OCI-LY3 (cell line): Measurements from ENCODE around the gene ZMIZ1.
A peak's percentile ranks its signal among the peaks of the same experiment; 100 is the strongest.

Source experiments
- H2AFZ ChIP-seq: fragments of 200-600, 300-600 bp; shearing (Covaris generic); 2 replicates; pipeline ENCODE4 v1.6.0; 2014; ENCODE audit warnings: antibody characterized with exemption, low read depth, low read length
- H3K27ac ChIP-seq: fragments of 200-600, 300-600 bp; sonication (generic); 2 replicates; pipeline ENCODE4 v1.5.1; 2014; ENCODE audit warnings: mild to moderate bottlenecking, low read length, moderate library complexity, mixed read lengths
- H3K27me3 ChIP-seq: fragments of 200-600, 300-600 bp; sonication (generic); 2 replicates; pipeline ENCODE4 v1.6.1; 2014; ENCODE audit warnings: low read depth, low read length, mixed read lengths
- H3K36me3 ChIP-seq: fragments of 200-600, 300-600 bp; sonication (generic); replicated peaks from 2 replicates; pipeline ENCODE3; 2014; ENCODE audit warnings: low read depth, low read length, mixed read lengths
- H3K4me1 ChIP-seq: fragments of 300-600, 200-600 bp; sonication (generic); 2 replicates; pipeline ENCODE4 v1.6.1; 2014; ENCODE audit warnings: low read length, mixed read lengths
- H3K4me2 ChIP-seq: fragments of 200-600, 300-600 bp; sonication (generic); 2 replicates; pipeline ENCODE4 v1.6.1; 2014; ENCODE audit warnings: low read length, mixed read lengths
- H3K4me3 ChIP-seq: fragments of 300-600, 200-600 bp; sonication (generic); 2 replicates; pipeline ENCODE4 v1.5.1; 2014; ENCODE audit warnings: antibody characterized with exemption, mild to moderate bottlenecking, low read length, moderate library complexity
- H3K79me2 ChIP-seq: fragments of 300-600, 200-600 bp; shearing (Covaris generic); 2 replicates; pipeline ENCODE4 v1.6.1; 2014; ENCODE audit warnings: mild to moderate bottlenecking, low read length, mixed read lengths
- H3K9ac ChIP-seq: fragments of 300-600, 200-600 bp; shearing (Covaris generic); 2 replicates; pipeline ENCODE4 v1.6.0; 2014; ENCODE audit warnings: mild to moderate bottlenecking, low read length, moderate library complexity
- H3K9me3 ChIP-seq: fragments of 200-600, 300-600 bp; shearing (Covaris generic); 2 replicates; pipeline ENCODE4 v1.6.1; 2014; ENCODE audit warnings: low read length, mixed read lengths; ENCODE audit not compliant: insufficient read depth
- H4K20me1 ChIP-seq: fragments of 200-600, 300-600 bp; sonication (generic); 2 replicates; pipeline ENCODE4 v1.6.1; 2016; ENCODE audit warnings: low read length, mixed read lengths; ENCODE audit not compliant: insufficient read depth
- CTCF ChIP-seq: fragments of 200-600, 300-600 bp; sonication (generic); IDR thresholded peaks from 2 replicates; pipeline ENCODE4 v1.5.1; 2014; ENCODE audit warnings: antibody characterized with exemption, low read length, low read depth
- EZH2phosphoT487 ChIP-seq: fragments of 200-600 bp; shearing (Covaris generic); IDR thresholded peaks from 2 replicates; pipeline ENCODE4 v1.6.1; 2018; ENCODE audit warnings: antibody characterized with exemption, mixed run types, low read depth

Gene ZMIZ1

DNA sequence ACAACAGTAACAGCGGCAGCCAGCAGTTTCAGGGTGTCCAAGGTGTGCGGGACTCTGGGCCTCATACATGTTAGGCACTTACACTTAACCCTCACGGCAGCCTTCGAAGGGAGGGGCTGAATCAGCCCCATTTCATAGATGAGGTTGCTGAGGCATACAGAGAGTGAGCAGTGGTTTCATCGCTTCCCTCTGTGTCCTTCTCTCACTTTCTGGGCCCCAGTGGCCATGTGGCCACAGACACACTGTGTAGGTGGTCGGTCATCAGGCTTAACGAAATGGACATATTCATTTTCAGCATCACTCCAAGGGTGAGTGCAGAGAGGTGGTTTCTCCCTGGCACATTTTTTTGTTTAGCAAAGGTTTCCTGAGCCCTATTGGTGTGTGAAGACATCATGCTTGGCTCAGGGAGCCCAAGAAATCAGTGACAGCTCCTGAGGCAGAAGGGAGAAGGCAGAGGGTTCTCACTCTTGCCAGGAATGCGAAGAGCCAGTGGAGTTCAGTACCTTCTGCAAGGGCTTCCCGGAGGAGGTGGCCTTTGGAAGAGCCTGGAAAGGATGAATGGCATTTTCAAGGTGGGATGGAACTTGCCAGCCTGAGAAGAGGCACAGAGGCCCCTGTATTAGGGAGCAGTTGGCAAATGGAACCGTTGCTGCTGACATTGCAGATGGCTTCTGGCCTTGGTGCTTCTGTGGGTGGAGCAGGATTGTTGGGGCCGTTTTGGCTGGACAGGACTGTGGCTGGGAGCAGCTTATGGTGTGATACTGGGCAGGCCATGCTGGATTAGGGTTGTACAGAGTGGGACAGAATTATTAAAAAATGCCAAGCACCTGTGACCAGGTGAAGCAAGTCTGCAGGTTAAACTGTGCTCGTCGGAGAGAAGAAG, 216.8 kb downstream of the ZMIZ1 start:
- H4K20me1 ChIP-seq: no peaks in the 10 kb centered on the region
- H3K4me3 ChIP-seq: peak overlapping the region; percentile 40
- no peak for TF ChIP-seq EZH2phosphoT487
- no peak for TF ChIP-seq CTCF
- H3K27me3 ChIP-seq: no peaks in the 10 kb centered on the region
- H3K27ac ChIP-seq: peak overlapping the region; percentile 98
- peaks cover 50% of the 10 kb centered on the region for H3K4me1 ChIP-seq
- H3K9me3 ChIP-seq: no peaks in the 10 kb centered on the region
- peaks cover 13% of the 10 kb centered on the region; the same call in 1 of the 2 replicates for H3K79me2 ChIP-seq
- no peak overlapping the region for H2AFZ ChIP-seq
- H3K9ac ChIP-seq: peak overlapping the region; percentile 76
- peaks cover 5% of the 10 kb centered on the region for H3K36me3 ChIP-seq
- H3K4me2 ChIP-seq: peak overlapping the region; percentile 70

DNA sequence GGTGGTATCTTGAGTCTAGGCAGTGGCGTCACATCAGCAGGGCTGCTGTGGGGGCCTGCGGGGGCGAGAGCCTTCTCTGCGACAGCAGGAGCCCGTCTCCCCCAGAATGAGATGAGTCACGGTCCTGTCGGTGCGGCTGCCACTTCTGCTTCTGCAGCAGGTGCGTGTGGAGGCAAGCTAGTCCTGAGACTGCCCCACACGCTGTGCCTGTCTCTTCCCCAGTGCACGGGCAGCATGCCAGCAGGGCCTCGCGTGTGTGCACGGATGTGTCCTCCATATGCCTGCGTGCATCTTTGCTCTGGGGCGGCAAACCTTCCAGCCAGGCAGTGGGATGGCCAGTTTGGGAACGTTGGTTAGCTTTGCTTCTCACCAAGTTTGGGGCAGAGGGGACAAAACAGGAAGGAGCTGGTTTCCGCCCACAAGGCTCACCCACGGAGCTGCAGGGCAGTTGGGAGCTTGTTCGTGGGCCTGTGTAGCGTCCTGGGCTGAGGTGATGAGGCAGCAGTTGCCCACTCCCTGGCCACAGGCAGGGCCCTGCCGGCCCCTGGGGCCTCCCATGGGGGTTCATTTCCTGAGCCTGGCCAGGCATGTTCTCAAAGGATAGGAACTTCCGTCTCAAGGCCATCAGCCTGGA, 217.7 kb downstream of the ZMIZ1 start:
- no peaks in the 10 kb centered on the region for H3K9me3 ChIP-seq
- H3K4me1 ChIP-seq: peaks cover 50% of the 10 kb centered on the region
- H4K20me1 ChIP-seq: no peaks in the 10 kb centered on the region
- TF ChIP-seq CTCF (no peak), EZH2phosphoT487 (no peak)
- H2AFZ ChIP-seq: no peak overlapping the region
- peak overlapping the region; percentile 70 for H3K4me2 ChIP-seq
- peaks cover 13% of the 10 kb centered on the region; the same call in 1 of the 2 replicates for H3K79me2 ChIP-seq
- peaks cover 5% of the 10 kb centered on the region for H3K36me3 ChIP-seq
- H3K4me3 ChIP-seq: peak overlapping the region; percentile 40
- H3K27me3 ChIP-seq: no peaks in the 10 kb centered on the region
- peak overlapping the region; percentile 98 for H3K27ac ChIP-seq
- H3K9ac ChIP-seq: peak overlapping the region; percentile 76

DNA sequence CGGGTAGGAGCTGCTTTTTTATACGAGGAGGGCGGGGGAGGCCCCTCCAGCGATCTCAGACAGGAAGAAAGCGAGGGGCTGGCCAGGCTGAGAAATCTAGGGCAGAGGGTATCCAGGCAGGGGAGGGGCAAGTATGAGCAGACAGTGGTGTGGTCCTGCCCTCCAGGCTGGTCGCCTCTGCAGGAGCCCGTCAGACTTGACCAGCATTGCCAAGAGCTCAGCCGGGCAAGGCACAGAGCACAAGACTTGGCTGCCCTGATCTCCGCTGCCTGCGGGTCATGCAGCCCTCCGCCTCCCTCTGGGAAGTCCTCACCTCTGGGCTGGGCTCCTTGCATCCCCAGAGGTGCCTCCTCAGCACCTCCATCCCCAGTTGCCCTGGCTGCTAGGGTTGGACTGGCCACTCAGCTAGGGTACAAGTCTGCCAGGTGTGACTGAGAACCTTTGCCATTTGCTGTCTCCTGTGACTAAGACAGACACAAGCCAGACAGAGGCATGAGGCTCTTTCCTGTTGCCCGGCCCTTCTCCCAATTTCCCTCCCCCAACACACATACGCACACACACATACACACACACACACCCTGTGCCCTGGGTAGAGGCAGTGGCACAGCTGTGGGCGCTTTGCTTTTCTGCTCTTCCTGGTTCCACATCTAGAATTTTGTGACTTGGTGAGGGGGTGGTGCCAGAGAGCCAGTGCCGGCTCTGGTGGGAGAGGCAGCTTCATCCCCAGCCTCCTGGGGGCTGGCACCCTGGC, 219.4 kb downstream of the ZMIZ1 start:
- Histone ChIP-seq H3K4me3 (no peak overlapping the region), H4K20me1 (no peaks in the 10 kb centered on the region), H3K4me1 (peaks cover 48% of the 10 kb centered on the region), H2AFZ (no peak overlapping the region), H3K9ac (no peak overlapping the region), H3K27ac (no peak overlapping the region), H3K4me2 (no peak overlapping the region), H3K36me3 (peaks cover 5% of the 10 kb centered on the region), H3K79me2 (peaks cover 13% of the 10 kb centered on the region; the same call in 1 of the 2 replicates), H3K9me3 (no peaks in the 10 kb centered on the region), H3K27me3 (no peaks in the 10 kb centered on the region)
- TF ChIP-seq EZH2phosphoT487: no peak
- TF ChIP-seq CTCF: no peak
